Upper lobe of right lung (tissue), 1 donor: ENCODE results near the gene XK. TPM values are rescaled to one million over a fixed set of nuclear protein-coding genes. Genes with fewer than 3 reads are reported as not detected.

Source experiments
- ATAC-seq: fragments of 200-7000 bp; cut with Tn5 transposase; one replicate; pipeline ENCODE4 v1.9.1; 2020; ENCODE audit warnings: mild to moderate bottlenecking, moderate library complexity
- DNase-seq: peaks from one replicate; pipeline ENCODE4 v3.0.0-alpha.2; 2020
- H3K27ac ChIP-seq: fragments of 200-600 bp; one replicate; pipeline ENCODE4 v1.8.0; 2022
- H3K27me3 ChIP-seq: fragments of 200-600 bp; one replicate; pipeline ENCODE4 v1.8.0; 2022; ENCODE audit warnings: mild to moderate bottlenecking
- H3K36me3 ChIP-seq: fragments of 200-600 bp; one replicate; pipeline ENCODE4 v1.8.0; 2022
- H3K4me1 ChIP-seq: fragments of 200-600 bp; one replicate; pipeline ENCODE4 v1.8.0; 2022
- H3K4me3 ChIP-seq: fragments of 200-600 bp; one replicate; pipeline ENCODE4 v1.8.0; 2022; ENCODE audit warnings: mild to moderate bottlenecking
- H3K9me3 ChIP-seq: fragments of 200-600 bp; one replicate; pipeline ENCODE4 v1.8.0; 2022
- intact Hi-C: fragments of 100-400 bp; cut with DNase I; formaldehyde crosslinking; loops from one replicate; pipeline ENCODE4 v1.11.0; 2022
- total RNA-seq: library from RNA; stranded (reverse); fragmentation: NEBNext Ultra II Directional; extraction: Animal tissue kit (Norgen Biotek cat#: 25700); gene quantifications from one replicate; pipeline ENCODE4 v1.2.1, GENCODE V29; 2021
- TF ChIP-seq, protein P1 (sequence below): fragments of 200-600 bp; IDR thresholded peaks from one replicate; pipeline ENCODE4 v1.8.0; 2022; ENCODE audit warnings: antibody characterized with exemption
- donor health status: DM: no; HTN: yes; CAD: no; lungs with severe emphysema.

Gene XK
- total RNA-seq, 1 donor from 2014 or later, result 1.6 TPM

DNA sequence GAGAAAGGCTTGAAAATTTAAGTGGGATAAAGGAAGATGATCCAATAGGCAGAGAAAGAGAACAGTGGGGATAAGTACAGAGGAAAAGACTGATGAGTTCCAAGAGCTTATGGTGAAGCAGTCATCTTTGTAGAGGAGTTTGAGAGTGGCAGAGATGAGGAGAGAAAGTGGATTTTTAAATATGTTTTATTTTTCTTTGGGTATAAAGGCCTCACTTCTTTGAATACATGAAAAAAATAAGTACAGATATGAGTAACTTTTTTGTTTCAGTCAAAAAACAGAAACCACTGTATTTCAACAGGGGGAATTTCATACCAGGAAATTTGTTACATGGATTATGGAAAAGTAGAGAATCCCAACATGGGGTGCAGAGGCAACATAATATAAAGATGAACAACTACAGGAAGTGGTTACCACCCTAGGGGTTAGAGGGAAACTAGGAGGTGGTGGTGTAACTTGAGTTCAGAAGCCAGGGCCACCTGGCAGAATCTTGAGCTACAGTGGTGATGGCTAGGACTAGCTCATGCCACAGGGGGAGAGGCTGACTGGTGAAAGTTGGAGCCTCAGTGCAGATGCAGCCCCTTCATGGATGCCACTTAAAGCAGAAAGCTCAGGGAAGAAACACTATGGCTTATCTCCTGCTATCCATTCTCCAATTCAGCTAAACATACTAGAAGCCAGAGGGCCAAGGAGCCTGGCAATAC lies 90.8 kb downstream of the XK start:
- Histone ChIP-seq H3K9me3 (no peaks in the 10 kb centered on the region), H3K27ac (no peak overlapping the region), H3K36me3 (no peaks in the 10 kb centered on the region), H3K4me3 (no peak overlapping the region), H3K4me1 (no peaks in the 10 kb centered on the region), H3K27me3 (no peaks in the 10 kb centered on the region)
- no peak for ATAC-seq
- no peak for DNase-seq
- TF ChIP-seq, protein P1, sequence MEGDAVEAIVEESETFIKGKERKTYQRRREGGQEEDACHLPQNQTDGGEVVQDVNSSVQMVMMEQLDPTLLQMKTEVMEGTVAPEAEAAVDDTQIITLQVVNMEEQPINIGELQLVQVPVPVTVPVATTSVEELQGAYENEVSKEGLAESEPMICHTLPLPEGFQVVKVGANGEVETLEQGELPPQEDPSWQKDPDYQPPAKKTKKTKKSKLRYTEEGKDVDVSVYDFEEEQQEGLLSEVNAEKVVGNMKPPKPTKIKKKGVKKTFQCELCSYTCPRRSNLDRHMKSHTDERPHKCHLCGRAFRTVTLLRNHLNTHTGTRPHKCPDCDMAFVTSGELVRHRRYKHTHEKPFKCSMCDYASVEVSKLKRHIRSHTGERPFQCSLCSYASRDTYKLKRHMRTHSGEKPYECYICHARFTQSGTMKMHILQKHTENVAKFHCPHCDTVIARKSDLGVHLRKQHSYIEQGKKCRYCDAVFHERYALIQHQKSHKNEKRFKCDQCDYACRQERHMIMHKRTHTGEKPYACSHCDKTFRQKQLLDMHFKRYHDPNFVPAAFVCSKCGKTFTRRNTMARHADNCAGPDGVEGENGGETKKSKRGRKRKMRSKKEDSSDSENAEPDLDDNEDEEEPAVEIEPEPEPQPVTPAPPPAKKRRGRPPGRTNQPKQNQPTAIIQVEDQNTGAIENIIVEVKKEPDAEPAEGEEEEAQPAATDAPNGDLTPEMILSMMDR, result no peak
- intact Hi-C loops, result no loop called here

DNA sequence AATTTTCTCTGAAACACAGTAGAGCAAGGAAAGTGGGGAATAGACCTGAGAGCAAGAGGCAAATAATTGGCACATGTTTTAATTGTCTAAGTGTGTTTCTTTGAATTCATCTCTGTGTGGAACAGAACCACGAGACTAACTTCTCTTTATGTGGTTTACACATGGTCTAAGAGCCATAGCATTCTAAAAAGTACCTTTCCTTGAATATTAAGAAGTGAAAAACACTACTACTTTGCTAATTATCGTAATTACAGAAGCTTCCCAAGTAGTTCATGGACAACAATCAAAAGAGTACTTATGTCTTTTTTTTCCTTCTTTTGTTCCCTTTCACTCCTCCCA lies 91.4 kb downstream of the XK start:
- Histone ChIP-seq H3K27ac (no peak overlapping the region), H3K36me3 (no peaks in the 10 kb centered on the region), H3K27me3 (no peaks in the 10 kb centered on the region), H3K4me1 (no peaks in the 10 kb centered on the region), H3K9me3 (no peaks in the 10 kb centered on the region), H3K4me3 (no peak overlapping the region)
- DNase-seq (no peak), ATAC-seq (no peak)
- TF ChIP-seq, protein P1, result no peak
- intact Hi-C loops, result no loop called here

DNA sequence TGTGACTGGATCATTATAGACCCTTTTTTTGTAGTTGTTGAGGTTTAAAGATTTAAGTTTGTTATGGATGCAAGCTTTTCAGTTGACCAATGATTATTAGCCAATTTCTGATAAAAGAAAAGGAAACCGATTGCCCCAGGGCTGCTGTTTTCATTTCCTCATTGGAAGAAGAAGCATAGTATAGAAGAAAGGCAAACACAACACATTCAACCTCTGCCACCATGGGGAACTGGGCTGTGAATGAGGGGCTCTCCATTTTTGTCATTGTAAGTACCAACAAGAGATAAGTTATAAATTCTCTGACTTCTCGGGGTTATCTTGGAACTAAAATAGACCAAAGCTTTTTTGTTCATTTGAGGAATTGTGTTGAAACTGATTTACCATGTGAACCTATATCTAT lies 94.3 kb downstream of the XK start, which contains the start of gene CYBB:
CYBB (plus strand) TSS at position 203 of the 400 bp plus-strand sequence; CDS start at position 222, 19 bp downstream.
- TF ChIP-seq, protein P1, result no peak
- Histone ChIP-seq H3K4me3 (peak within 1 kb of the TSS; percentile 28), H3K27ac (peak within 1 kb of the TSS; percentile 58), H3K27me3 (no peaks in the 10 kb centered on the region), H3K4me1 (no peaks in the 10 kb centered on the region), H3K9me3 (no peaks in the 10 kb centered on the region), H3K36me3 (no peaks in the 10 kb centered on the region)
- peak; percentile 25 for ATAC-seq
- no peak for DNase-seq
- intact Hi-C loops, result no loop called here

DNA sequence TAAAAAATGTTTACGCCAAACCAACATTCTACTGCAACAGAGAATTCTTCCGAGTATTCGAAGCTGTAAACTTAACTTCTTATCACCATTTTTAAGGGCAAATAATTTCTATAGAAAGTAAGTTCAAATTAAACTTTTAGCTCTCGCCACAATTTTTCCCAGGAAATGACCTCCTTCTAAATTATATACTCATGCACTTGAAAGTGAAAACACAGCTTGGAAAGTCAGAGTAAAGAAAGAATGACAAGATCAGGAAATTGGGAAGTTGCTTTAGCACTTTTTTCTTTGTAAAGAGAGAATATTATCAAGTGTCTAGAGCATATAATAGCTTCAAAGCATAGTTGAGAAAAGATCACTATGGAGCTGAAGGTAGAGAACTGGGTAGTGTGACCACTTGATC lies 95.5 kb downstream of the XK start:
- intact Hi-C loops, result no loop called here
- ATAC-seq, result no peak
- no peaks in the 10 kb centered on the region for H3K4me1 ChIP-seq
- H3K4me3 ChIP-seq, result peak overlapping the region; percentile 28
- no peaks in the 10 kb centered on the region for H3K27me3 ChIP-seq
- DNase-seq, result no peak
- no peaks in the 10 kb centered on the region for H3K36me3 ChIP-seq
- H3K9me3 ChIP-seq, result no peaks in the 10 kb centered on the region
- H3K27ac ChIP-seq, result peak overlapping the region; percentile 58
- TF ChIP-seq, protein P1, result no peak

Other genes starting within 250 kb of the XK start
- gene LANCL3, start 114.1 kb upstream of the XK start, total RNA-seq, result 1.4 TPM
- 225 TPM for gene CYBB, start 94.3 kb downstream of the XK start, total RNA-seq
- 24.7 TPM for gene DYNLT3, start 161.8 kb downstream of the XK start, total RNA-seq